SU-DHL-6 (cell line): ENCODE data around the gene LRCH1.

Source experiments
- CTCF ChIP-seq: fragments of 200-600 bp; sonication (generic); IDR thresholded peaks from one replicate; pipeline ENCODE4 v1.5.1; 2017; ENCODE audit warnings: antibody characterized with exemption, mild to moderate bottlenecking, low read length, moderate library complexity; ENCODE audit not compliant: insufficient read depth, poor library complexity, severe bottlenecking
- EZH2phosphoT487 ChIP-seq: fragments of 200-600 bp; sonication (generic), shearing (Covaris generic); conservative IDR thresholded peaks from 2 replicates; pipeline ENCODE4 v1.6.1; 2018; ENCODE audit warnings: mild to moderate bottlenecking, antibody characterized with exemption, low read length, moderate library complexity, mixed read lengths

DNA sequence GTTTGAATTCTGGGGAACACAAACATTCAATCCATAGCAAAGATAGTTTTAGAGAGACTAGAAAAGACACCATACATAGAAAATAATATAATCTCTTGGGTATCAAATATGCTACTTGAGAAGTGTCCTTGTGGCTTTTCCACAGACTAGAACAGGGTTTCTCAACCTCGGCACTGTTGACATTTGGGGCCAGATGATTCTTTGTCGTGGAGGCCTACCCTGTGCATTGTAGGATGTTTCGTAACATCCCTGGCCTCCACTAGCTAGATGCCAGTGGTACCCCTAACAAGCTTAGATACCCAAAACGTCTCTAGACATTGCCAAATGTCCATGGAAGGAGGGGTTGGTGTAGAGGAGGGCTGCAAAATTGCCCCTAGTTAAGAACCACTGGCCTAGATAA lies 246.2 kb downstream of the LRCH1 start:
- TF ChIP-seq CTCF, result no peak
- no peak for TF ChIP-seq EZH2phosphoT487
